Thyroid gland (tissue), 4 donors: ENCODE results near the gene MED27. TPM values are rescaled to one million over a fixed set of nuclear protein-coding genes. Genes with fewer than 3 reads are reported as not detected.

Source experiments
- DNase-seq, 2 donors: peaks; one replicate each; pipeline ENCODE4 v3.0.0-alpha.2; 2019
- H3K27ac ChIP-seq, 3 donors: fragments of 200-600 bp; sonication (generic); 1 replicate in 2 of 3; 2 replicates in 1 of 3; pipeline ENCODE4 v1.5.1; 2016 to 2019; ENCODE audit warnings: mild to moderate bottlenecking in 1 of 3, moderate library complexity in 1 of 3
- H3K27me3 ChIP-seq: fragments of 200-600 bp; sonication (generic); one replicate; pipeline ENCODE4 v1.5.1; 2019
- H3K36me3 ChIP-seq, 2 donors: fragments of 200-600 bp; sonication (generic); one replicate each; pipeline ENCODE4 v1.5.1; 2016 to 2019
- H3K4me1 ChIP-seq, 2 donors: fragments of 200-600 bp; sonication (generic); one replicate each; pipeline ENCODE4 v1.5.1; 2017 to 2019
- H3K4me3 ChIP-seq, 3 donors: fragments of 200-600 bp; sonication (generic); replicated peaks in 1 of 3; 1 replicate in 2 of 3; 2 replicates in 1 of 3; pipeline ENCODE4 v1.5.1; 2016; ENCODE audit warnings: mild to moderate bottlenecking in 1 of 3
- H3K9me3 ChIP-seq: fragments of 200-600 bp; sonication (generic); one replicate; pipeline ENCODE4 v1.5.1; 2017
- POLR2A ChIP-seq, 2 donors: fragments of 450-650 bp; IDR thresholded peaks; one replicate each; pipeline ENCODE4 v1.6.1; 2017; ENCODE audit warnings: antibody characterized with exemption in 2 of 2, mild to moderate bottlenecking in 2 of 2, moderate library complexity in 1 of 2
- WGBS, 2 donors: methylation state at CpG; one replicate each; pipeline ENCODE4 v1.1.5; 2017; 5-methylcytosine and 5-hydroxymethylcytosine counted together
- intact Hi-C: fragments of 100-400 bp; cut with DNase I; formaldehyde crosslinking; loops from one replicate; pipeline ENCODE4 v1.15.1; 2023
- total RNA-seq, 4 donors: library from RNA; depleted of rRNA; stranded (reverse); fragments of >200 nt; gene quantifications; one replicate each; pipeline ENCODE4 v1.2.3, GENCODE V29; 2016
- TF ChIP-seq, protein P1 (sequence below), 6 experiments: fragments of 200-600 bp in 3 of 6; fragments of 450-650 bp in 3 of 6; sonication (generic) in 3 of 6; IDR thresholded peaks; one replicate each; pipeline ENCODE4 v1.5.1; 2016 to 2019; ENCODE audit warnings: antibody characterized with exemption in 6 of 6, mild to moderate bottlenecking in 2 of 6, inconsistent platforms in 1 of 6, moderate library complexity in 1 of 6

Gene MED27
- total RNA-seq, 4 donors from 2014 or later, result 15.3 to 19.5 (median 16.7) TPM

DNA sequence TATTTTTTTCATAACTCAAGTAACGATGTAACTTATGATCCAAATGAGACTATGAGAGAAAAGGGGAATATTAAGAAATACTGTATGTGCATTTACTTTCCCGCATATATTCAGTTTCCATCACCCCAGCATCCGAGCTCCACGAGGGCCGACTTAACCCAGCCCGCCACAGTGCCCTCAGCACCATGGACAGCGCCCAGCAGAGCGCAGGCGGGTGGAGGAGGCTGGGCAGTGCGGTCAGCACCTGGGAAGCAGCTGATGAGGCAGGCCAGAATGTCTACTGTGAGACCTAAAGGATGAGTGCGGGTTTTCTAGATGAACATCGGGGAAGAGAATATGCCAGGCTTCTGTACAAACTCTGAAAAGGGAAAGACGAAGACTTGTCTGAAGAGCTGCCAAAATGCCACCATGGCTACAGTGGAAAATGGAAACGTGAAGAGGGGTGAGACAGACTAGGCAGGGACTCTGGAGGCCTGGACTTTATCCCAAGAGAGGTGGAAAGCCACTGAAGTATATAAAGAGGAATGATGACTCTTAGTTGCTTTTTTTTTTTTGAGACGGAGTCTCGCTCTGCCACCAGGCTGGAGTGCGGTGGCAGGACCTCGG is 34.5 kb upstream of the MED27 start:
- Histone ChIP-seq H3K4me3 (no peak overlapping the region), H3K27me3 (no peaks in the 10 kb centered on the region), H3K9me3 (no peaks in the 10 kb centered on the region), H3K27ac (no peak overlapping the region), H3K36me3 (no peaks in the 10 kb centered on the region), H3K4me1 (no peaks in the 10 kb centered on the region)
- intact Hi-C loops, result no loop called here
- 27 to 32% methylated on average over 18 of the region's 18 CpGs for WGBS, 2 donors
- peak; percentile 57 to 76 for DNase-seq
- TF ChIP-seq POLR2A (IDR thresholded peaks at IDR 0.05), result no peak
- TF ChIP-seq, protein P1, sequence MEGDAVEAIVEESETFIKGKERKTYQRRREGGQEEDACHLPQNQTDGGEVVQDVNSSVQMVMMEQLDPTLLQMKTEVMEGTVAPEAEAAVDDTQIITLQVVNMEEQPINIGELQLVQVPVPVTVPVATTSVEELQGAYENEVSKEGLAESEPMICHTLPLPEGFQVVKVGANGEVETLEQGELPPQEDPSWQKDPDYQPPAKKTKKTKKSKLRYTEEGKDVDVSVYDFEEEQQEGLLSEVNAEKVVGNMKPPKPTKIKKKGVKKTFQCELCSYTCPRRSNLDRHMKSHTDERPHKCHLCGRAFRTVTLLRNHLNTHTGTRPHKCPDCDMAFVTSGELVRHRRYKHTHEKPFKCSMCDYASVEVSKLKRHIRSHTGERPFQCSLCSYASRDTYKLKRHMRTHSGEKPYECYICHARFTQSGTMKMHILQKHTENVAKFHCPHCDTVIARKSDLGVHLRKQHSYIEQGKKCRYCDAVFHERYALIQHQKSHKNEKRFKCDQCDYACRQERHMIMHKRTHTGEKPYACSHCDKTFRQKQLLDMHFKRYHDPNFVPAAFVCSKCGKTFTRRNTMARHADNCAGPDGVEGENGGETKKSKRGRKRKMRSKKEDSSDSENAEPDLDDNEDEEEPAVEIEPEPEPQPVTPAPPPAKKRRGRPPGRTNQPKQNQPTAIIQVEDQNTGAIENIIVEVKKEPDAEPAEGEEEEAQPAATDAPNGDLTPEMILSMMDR (IDR thresholded peaks at IDR 0.05), result no peak

DNA sequence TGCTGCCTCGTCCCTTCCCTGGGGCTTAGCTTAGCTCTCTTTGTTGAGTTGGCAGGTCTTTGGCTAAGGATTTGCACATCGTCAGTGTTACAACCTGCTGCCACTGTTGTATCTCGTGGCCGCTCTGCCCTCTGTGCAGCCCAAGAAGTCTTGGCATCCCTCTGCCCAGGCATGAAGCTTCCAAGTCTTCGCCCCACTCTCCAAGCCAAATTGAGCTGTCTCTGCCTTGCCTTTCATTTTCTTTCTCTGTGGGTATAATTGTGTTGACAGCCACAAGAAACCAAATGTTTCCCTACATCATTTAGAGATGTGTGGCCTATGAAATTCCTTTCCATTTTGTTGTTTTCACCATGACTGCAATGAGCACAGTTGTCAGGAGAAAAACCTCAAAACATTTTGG is 29.6 kb upstream of the MED27 start:
- Histone ChIP-seq H3K4me1 (no peaks in the 10 kb centered on the region), H3K4me3 (no peak overlapping the region), H3K27ac (no peak overlapping the region), H3K9me3 (no peaks in the 10 kb centered on the region), H3K27me3 (no peaks in the 10 kb centered on the region), H3K36me3 (no peaks in the 10 kb centered on the region)
- 51 to 66% methylated on average over 5 of the region's 5 CpGs for WGBS, 2 donors
- no peak for TF ChIP-seq POLR2A (IDR thresholded peaks at IDR 0.05)
- TF ChIP-seq, protein P1 (IDR thresholded peaks at IDR 0.05), result no peak
- intact Hi-C loops, result no loop called here
- DNase-seq, result no peak

DNA sequence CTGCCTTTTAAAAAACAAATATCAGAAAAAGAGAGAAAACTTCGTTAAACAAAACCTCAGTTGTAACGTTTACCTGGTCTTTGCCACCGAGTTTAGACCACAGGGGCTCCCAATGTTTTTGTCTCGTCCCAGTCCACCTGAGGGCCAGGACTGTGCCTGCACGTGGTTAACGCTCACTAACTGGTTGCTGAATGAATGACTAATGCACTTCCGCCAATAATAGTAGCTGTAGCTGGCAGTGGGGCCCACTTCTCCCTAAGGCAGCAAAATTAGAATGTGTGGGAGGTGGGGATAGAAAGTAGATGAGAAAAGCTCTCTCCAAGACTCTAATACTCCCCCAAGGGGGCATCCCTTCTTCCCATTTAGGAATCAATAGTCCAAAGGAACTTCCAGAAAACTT is 29.1 kb upstream of the MED27 start:
- TF ChIP-seq, protein P1 (IDR thresholded peaks at IDR 0.05), result no peak
- TF ChIP-seq POLR2A (IDR thresholded peaks at IDR 0.05), result no peak
- no peak for DNase-seq
- Histone ChIP-seq H3K4me3 (no peak overlapping the region), H3K9me3 (no peaks in the 10 kb centered on the region), H3K4me1 (no peaks in the 10 kb centered on the region), H3K27ac (no peak overlapping the region), H3K27me3 (no peaks in the 10 kb centered on the region), H3K36me3 (no peaks in the 10 kb centered on the region)
- intact Hi-C loops, result no loop called here
- 54 to 58% methylated on average over 7 of the region's 7 CpGs for WGBS, 2 donors

DNA sequence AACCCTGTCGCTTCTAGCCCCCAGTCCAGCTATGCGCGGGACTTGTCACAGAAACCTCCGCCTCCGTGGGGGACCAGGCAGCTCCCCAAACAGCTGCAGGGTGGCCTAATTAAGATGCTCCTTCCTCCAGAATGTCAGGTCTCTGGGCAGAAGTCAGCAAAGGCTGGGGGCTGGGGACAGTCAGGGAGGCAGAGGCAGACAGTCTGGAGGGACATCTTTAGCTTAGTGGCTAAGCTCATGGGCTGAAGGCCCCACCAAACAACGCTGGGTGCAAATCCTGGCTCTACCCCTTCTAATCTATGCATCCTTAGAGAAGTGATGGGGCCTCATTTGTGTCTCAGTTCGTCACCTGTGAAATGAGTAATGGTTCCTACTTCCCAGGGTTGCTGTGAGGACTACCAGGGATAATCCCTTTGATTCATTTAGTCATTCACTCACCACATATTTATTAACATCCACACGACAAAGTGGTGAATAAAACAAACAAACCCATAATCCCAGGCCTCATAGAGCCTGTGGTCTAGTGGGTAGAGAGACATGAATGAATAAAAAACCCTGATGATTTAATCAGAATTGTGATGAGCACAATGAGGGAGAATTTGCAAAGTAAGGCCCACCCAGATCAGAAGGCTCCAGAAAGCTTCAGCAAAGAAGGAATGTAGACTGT is 20.2 kb upstream of the MED27 start:
- 63 to 64% methylated on average over 8 of the region's 8 CpGs for WGBS, 2 donors
- Histone ChIP-seq H3K27ac (no peak overlapping the region), H3K4me3 (no peak overlapping the region), H3K9me3 (no peaks in the 10 kb centered on the region), H3K4me1 (no peaks in the 10 kb centered on the region), H3K27me3 (no peaks in the 10 kb centered on the region), H3K36me3 (no peaks in the 10 kb centered on the region)
- intact Hi-C loops, result no loop called here
- no peak for DNase-seq
- TF ChIP-seq, protein P1 (IDR thresholded peaks at IDR 0.05), result no peak
- no peak for TF ChIP-seq POLR2A (IDR thresholded peaks at IDR 0.05)

DNA sequence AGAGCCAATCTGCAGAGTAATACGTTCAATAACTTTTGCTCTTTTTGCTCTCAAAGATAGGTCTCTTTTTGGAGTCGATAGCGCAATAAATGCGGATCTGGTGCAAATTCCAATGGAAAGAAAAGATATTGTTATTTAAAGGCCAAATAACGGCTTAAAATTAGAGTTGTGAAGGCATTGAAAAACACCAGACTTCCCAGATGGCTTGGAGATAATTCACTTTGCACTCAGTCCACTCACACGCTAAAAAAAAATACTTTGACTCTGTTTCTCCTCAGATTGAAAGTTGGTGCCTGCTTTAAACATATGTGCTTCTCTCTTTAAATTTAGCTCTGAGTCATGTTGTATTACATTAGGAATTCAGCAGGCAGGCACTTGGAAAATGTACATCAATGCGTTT is 19.5 kb upstream of the MED27 start:
- H3K27ac ChIP-seq, result no peak overlapping the region
- H3K9me3 ChIP-seq, result no peaks in the 10 kb centered on the region
- no peak overlapping the region for H3K4me3 ChIP-seq
- H3K36me3 ChIP-seq, result no peaks in the 10 kb centered on the region
- WGBS, 2 donors, result 69 to 80% methylated on average over 7 of the region's 7 CpGs
- intact Hi-C loops, result no loop called here
- DNase-seq, result no peak
- TF ChIP-seq, protein P1 (IDR thresholded peaks at IDR 0.05), result no peak
- TF ChIP-seq POLR2A (IDR thresholded peaks at IDR 0.05), result no peak
- H3K27me3 ChIP-seq, result no peaks in the 10 kb centered on the region
- H3K4me1 ChIP-seq, result no peaks in the 10 kb centered on the region
